Measurements from ENCODE around the gene RRM2.

DNA sequence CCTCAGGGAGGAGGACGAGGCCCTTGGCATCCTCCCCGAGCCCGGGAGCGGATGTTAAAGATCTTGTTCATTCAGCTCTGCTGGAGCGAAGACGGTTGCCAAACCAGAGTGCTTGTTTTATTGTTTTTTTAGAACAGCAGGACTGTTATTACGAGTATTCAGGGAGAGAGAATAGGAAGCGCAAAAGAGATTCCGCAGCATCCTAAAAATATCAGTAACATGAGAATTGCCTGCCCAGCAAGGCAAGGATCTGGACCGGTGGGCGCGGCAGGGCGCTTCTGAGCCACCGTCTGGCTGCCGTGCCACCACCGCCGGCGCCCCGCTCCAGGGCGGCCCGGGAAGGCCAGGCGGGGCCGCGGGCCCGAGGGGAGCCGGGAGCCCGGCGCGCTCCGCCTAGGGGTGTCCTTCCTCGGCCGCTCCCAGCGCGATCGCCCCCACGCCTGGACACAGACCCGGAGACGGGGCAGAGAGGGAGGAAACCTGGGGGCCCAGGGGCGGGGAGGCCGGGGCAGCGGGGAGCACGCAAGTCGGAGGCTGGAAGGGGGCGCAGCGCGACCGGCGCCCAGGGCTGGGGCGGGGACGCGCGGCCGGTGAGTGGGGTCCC, 43.2 kb upstream of the RRM2 start:
- TF ChIP-seq CTCF (IDR thresholded peaks at IDR 0.05), result no peak
- no peak for TF ChIP-seq POLR2A (IDR thresholded peaks at IDR 0.05)

Measured in uterus (tissue), 2 donors.